DMS53 (cell line): ENCODE results near the gene NRAS.
A peak's percentile ranks its signal among the peaks of the same experiment; 100 is the strongest.

ENCODE experiments used
- DNase-seq: peaks from one replicate; lab custom pipeline; 2025; lab: John Stamatoyannopoulos, UW

Gene NRAS

GRCh38 chr1:114725230-114725629, 8.7 kb upstream of the NRAS start:
- no peak for DNase-seq

- no peak for DNase-seq
Measured at GRCh38 chr1:114723915-114724314, 7.3 kb upstream of the NRAS start.

- DNase-seq, result no peak
Measured at GRCh38 chr1:114723457-114723856, 6.9 kb upstream of the NRAS start.

DNA sequence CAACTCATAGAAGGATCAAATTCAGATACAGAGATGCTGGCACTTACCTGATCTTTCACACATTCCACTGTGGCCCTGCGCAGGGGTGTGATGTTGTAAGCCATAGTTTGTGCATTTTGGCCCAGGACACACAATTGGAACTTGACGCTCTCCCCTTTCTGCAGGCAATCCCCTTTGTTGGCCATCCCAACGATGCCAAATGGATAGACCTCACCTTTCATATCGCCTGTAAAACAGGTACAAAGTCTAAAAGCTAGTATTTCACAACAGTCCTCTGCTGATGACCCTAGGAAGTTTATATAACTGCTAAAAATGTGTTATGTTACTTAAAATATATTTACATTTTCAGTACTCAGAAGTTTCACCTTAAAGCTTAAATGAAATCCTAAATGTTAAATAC, 3.9 kb upstream of the NRAS start:
- DNase-seq, result no peak

- DNase-seq, result no peak
Measured at GRCh38 chr1:114719424-114719787, 2.8 kb upstream of the NRAS start.

- DNase-seq, result peak; percentile 24
Measured at GRCh38 chr1:114718661-114719423, 2.3 kb upstream of the NRAS start.

DNA sequence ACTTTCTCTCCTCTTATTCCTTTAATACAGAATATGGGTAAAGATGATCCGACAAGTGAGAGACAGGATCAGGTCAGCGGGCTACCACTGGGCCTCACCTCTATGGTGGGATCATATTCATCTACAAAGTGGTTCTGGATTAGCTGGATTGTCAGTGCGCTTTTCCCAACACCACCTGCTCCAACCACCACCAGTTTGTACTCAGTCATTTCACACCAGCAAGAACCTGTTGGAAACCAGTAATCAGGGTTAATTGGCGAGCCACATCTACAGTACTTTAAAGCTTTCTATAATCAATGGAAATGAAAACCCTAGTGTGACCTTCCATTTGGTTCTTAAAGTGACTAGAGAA, 643 bp downstream of the NRAS start:
- DNase-seq, result no peak

DNA sequence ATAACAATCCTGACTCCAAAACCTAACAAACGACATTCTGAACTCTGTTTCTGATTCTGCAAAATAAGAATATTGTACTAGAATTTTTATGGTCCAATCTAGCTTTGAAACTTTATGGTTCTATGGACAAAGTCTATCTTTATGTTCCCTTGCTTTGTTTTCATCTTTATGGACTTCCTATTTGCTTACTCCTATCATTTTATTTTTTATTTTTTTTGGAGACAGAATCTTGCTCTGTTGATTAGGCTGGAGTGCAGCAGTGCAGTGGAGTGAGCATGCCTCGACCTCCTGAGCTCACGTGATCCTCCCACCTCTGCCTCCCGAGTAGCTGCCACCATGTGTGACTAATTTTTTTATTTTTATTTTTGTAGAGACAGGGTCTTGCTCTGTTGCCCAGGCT, 3.6 kb downstream of the NRAS start:
- DNase-seq, result no peak

GRCh38 chr1:114710360-114710759, 6.2 kb downstream of the NRAS start:
- DNase-seq, result no peak

DNA sequence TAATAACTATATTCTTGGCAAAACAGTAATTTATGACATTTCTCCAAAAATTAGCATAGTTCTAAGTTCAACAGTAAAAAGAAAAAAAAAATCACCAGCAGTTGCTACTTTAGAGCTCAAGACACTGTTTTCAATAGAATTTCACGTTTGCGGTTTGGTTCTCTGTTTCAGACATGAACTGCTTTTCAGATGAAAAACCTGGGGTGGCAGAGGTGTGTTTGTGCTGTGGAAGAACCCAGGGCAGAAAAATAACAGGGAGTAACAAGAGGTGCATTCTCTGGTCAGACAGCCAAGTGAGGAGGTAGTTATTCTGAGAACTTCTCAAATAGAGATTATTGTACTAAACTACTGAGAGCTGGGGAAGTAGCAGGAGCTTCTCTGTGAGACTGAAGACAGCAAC, 9.0 kb downstream of the NRAS start:
- no peak for DNase-seq

- no peak for DNase-seq
Measured at GRCh38 chr1:114703242-114703641, 13.3 kb downstream of the NRAS start.

DNA sequence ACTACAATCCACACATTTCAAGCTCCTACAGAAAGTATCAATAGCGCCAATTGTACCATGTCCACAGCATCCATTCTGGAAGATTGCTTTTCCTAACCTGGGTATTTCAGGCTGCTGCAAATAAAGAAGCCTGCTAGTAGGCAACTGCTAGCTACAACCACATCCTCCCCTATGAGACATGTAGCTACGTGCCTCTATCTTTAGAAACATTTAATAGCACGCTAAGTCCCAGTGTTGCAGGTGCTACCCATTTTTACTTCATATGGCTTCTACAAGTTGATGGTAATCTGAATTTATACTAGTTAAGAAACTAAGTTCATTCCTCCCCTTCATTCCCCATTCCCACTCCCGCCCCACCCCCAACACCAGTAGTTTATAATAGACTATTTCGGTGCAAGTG, 13.8 kb downstream of the NRAS start:
- no peak for DNase-seq

DNA sequence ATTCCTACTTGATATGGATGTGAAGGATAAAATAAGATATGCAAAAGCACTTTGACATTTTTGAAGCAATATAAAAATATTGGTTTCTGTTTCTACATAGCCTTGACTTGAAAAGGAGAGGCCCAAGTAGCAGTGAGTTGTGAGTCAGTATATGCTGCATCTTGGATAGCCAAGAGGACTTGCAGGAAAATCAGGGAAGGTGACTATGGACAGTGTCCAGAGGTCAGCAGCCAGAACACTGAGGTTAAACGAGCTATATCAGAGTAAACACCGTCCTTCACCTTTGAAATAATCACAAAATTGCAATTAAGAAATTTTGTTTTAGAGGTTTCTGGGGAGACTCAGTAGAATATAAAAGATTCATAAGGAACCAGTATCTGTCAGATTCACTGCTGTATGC, 14.6 kb downstream of the NRAS start:
- no peak for DNase-seq

GRCh38 chr1:114700036-114700600, 16.5 kb downstream of the NRAS start:
- DNase-seq, result no peak

DNA sequence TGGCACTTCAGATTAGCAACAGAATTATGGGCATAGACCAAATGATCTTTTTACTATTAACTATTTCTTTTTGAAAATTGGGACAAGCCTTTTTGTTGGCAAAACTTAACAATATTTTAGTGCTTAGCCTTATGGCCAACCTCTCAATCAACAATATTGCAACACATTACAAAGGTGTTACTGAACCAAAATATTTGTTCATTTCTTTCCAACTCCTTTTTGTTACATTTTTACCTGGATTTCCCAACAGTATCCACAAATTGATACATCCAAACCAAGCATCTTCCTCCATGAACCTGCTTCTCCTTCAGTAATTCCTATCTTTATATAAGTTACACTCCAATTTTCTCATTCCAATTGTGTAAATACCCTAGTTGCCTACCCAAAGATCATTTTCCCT, 19.8 kb downstream of the NRAS start:
- DNase-seq, result no peak

DNA sequence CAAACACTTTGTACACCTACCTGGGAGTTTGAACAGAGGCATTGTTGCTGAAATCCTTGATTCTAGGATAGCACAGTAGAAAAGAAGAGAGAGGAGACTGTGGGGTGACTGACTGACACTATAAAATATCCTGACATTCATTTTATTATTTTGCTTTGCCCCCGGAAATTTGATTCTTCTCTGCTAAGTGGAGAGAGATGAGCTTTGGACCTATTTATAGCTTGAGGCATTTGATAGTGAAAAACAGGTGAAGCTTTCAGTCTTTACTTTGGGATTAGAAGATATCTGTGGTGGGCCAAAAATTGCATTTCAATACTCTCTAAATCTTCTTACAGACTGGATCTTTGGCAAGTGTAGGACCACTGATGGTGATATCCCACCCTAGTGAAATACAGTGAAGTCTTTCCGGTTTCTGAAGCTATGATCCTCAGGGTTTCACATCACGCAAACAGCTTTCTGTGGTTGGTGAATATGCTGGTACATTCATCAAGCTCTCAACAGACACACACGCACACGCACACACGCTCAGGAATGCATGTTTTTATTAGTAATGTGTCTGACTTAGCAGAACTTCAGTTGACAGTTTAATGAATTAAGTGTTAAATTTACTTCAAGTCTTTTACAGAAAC, 21.0 kb downstream of the NRAS start, which contains the start of gene AMPD1:
Gene AMPD1, minus strand, starts transcription at position 117 of the 629 bp plus-strand sequence. Its CDS starts 75 bp downstream, at position 42.
- DNase-seq, result no peak

DNA sequence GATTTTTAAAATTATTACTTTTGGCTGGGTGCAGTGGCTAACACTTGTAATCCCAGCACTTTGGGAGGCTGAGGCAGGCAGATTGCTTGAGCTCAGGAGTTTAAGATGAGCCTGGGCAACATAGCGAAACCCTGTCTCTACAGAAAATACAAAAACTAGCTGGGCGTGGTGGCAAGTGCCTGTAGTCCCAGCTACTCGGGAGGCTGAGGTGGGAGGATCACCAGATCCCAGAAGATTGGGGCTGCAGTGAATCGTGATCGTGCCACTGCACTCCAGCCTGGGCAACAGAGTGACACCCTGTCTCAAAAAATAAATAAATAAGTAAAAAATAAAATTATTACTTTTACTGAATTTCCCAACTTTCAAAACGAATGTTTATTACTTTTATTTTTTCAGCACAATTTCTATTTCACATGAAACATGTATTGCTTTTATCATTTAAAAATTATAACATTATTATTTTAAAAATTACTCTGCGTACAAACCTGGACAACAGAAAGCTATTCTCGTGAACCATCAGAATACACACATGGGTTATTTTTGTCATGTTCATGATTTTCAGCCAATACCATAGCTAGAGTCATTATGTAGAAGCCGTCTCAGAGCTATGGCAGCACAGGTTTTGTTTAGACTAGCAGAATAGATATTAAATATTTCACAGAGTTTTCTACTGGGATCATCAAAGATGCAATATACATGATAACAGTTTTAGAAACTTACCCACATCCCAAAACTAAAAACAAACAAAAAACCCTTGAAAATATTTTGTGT, 21.8 kb downstream of the NRAS start:
- DNase-seq, result no peak

DNA sequence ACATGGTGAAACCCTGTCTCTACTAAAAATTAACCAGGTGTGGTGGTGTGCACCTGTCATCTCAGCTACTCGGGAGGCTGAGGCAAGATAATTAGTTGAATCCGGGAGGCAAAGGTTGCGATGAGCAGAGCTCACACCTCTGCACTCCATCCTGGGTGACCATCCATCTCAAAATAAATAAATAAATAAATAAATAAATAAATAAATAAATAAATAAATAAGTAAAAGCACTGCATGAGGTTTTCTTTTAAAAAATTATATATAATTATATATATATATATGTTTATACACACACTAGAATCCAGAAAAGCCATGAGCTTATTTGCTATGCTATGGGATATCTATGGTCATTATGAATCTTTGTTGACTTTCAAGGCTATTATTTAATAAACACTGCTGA, 23.6 kb downstream of the NRAS start:
- DNase-seq, result no peak

DNA sequence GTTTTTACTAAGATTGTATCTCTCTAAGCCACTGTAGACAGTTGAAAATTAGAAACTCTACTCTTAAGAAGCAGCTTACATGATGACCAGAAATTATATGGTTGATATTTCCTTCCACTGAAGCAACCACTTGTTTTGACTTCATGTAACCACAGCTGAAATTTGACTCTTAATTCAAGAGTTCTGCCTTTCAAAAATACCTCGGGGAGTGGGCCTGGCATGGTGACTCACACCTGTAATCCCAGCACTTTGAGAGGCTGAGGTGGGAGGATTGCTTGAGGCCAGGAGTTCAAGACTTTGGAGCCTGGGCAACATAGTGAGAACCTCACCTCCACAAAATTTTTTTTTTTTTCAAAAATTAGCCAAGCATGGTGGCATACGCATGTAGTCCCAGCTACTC, 25.5 kb downstream of the NRAS start:
- DNase-seq, result peak; percentile 19

DNA sequence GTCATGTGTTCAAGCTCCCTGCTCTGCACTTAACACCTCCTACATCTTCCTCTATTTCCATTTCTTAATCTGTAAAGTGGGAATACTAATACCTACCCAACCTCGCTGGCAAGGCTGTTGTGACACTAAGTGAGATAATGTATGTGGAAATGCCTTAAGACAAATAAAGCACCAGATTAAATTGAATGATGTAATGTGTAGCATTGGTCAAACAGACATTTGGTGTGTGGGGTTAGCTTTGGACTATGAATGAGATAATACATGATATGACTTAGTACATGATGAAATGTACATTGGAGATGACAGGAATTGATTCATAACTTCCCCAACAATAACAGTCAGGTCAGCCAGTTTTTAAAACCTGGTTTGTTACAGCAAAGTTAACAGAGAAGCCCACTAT, 26.4 kb downstream of the NRAS start:
- DNase-seq, result no peak

- DNase-seq, result no peak
Measured at GRCh38 chr1:114688526-114688925, 28.0 kb downstream of the NRAS start.

GRCh38 chr1:114685851-114686250, 30.7 kb downstream of the NRAS start:
- DNase-seq, result no peak

DNA sequence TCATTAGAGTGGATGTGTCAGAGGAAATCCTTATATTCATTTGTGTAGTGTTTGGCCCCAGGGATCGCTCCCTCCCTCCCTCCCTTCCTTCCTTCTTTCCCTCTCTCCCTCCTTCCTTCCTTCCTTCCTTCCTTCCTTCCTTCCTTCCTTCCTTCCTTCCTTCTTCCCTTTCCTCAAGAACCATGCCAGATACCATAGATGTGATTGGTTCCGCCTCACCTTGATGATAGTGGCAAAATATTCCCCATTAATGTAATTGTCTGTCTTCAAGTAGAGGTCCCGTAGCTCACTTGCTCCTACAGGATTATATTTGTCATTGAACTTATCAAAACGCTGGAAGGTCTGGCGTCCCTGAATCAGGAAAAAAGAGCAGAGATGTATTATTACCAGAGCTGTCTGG, 38.9 kb downstream of the NRAS start:
- DNase-seq, result no peak
